IMR-90 (cell line): Measurements from ENCODE around the gene SLC9A6. TPM values are rescaled to one million over a fixed set of nuclear protein-coding genes. Genes with fewer than 3 reads are reported as not detected.

Experiments
- ATAC-seq: fragments of 200-7000 bp; cut with Tn5 transposase; 2 replicates; pipeline ENCODE4 v1.9.1; 2020; ENCODE audit warnings: low read depth, mild to moderate bottlenecking, moderate library complexity
- BruUV-seq: library from RNA; stranded (reverse); fragments of 400-500 nt; replicated peaks from 2 replicates; lab custom pipeline; 2021; lab: Mats Ljungman, UMichigan
- CTCF ChIA-PET: fragments of 300-600 bp; formaldehyde crosslinking; extraction: SDS; loops from one replicate; lab custom pipeline; 2021; ENCODE audit warnings: antibody characterized with exemption; lab: Yijun Ruan, JAX
- POLR2A ChIA-PET: fragments of 300-600 bp; sonication (Branson Sonifier 250); formaldehyde crosslinking; loops from one replicate; lab custom pipeline; 2022; ENCODE audit warnings: antibody characterized with exemption; ENCODE audit not compliant: unreplicated experiment; lab: Charles Lee
- DNase-seq: peaks from one replicate; pipeline ENCODE4 v3.0.0; 2013
- H2AFZ ChIP-seq: replicated peaks from 2 replicates; pipeline ENCODE3; 2013; ENCODE audit warnings: low read length, mild to moderate bottlenecking; ENCODE audit not compliant: poor library complexity
- H2AK5ac ChIP-seq: 2 replicates; pipeline ENCODE4 v1.6.1; 2013; ENCODE audit warnings: low read depth, low read length, inconsistent platforms
- H2AK9ac ChIP-seq: replicated peaks from 2 replicates; pipeline ENCODE3; 2013; ENCODE audit warnings: mild to moderate bottlenecking, low read depth, low read length, moderate library complexity; ENCODE audit not compliant: poor library complexity
- H2BK120ac ChIP-seq: 2 replicates; pipeline ENCODE4 v1.6.1; 2013; ENCODE audit warnings: low read depth, low read length, inconsistent platforms
- H2BK15ac ChIP-seq: 3 replicates; pipeline ENCODE4 v1.6.1; 2013; ENCODE audit warnings: low read depth, low read length, inconsistent platforms
- H2BK20ac ChIP-seq: 2 replicates; pipeline ENCODE4 v1.6.1; 2013; ENCODE audit warnings: low read depth, mild to moderate bottlenecking, inconsistent platforms, low read length, moderate library complexity
- H2BK5ac ChIP-seq: 2 replicates; pipeline ENCODE4 v1.6.1; 2013; ENCODE audit warnings: mild to moderate bottlenecking, low read depth, low read length, inconsistent platforms; ENCODE audit not compliant: poor library complexity, severe bottlenecking
- H3K14ac ChIP-seq: replicated peaks from 2 replicates; pipeline ENCODE4 v1.6.1; 2013; ENCODE audit warnings: low read depth, low read length, inconsistent platforms
- H3K18ac ChIP-seq: 2 replicates; pipeline ENCODE4 v1.6.1; 2013; ENCODE audit warnings: low read depth, low read length, control low read depth
- H3K23ac ChIP-seq: 2 replicates; pipeline ENCODE4 v1.6.1; 2013; ENCODE audit warnings: low read depth, low read length, inconsistent platforms
- H3K27ac ChIP-seq: 2 replicates; pipeline ENCODE4 v1.5.1; 2013; ENCODE audit warnings: mild to moderate bottlenecking, control low read depth, low read length; ENCODE audit not compliant: insufficient read depth
- H3K27me3 ChIP-seq: 2 replicates; pipeline ENCODE4 v1.6.1; 2013; ENCODE audit warnings: low read length; ENCODE audit not compliant: control insufficient read depth, insufficient read depth
- H3K36me3 ChIP-seq: 2 replicates; pipeline ENCODE4 v1.6.1; 2013; ENCODE audit warnings: low read length, mixed read lengths; ENCODE audit not compliant: control insufficient read depth, insufficient read depth
- H3K4ac ChIP-seq: 2 replicates; pipeline ENCODE4 v1.6.1; 2013; ENCODE audit warnings: low read depth, low read length, inconsistent platforms
- H3K4me1 ChIP-seq: 2 replicates; pipeline ENCODE4 v1.6.1; 2013; ENCODE audit warnings: low read length, mixed read lengths; ENCODE audit not compliant: control insufficient read depth, insufficient read depth
- H3K4me2 ChIP-seq: 2 replicates; pipeline ENCODE4 v1.6.1; 2013; ENCODE audit warnings: low read depth, mild to moderate bottlenecking, control low read depth, low read length, moderate library complexity
- H3K4me3 ChIP-seq: 2 replicates; pipeline ENCODE4 v1.5.1; 2013; ENCODE audit warnings: low read depth, mild to moderate bottlenecking, control low read depth, low read length, moderate library complexity; ENCODE audit not compliant: insufficient read depth
- H3K56ac ChIP-seq: 2 replicates; pipeline ENCODE4 v1.6.1; 2013; ENCODE audit warnings: low read length, inconsistent platforms; ENCODE audit not compliant: insufficient read depth; ENCODE audit errors: extremely low read depth
- H3K79me1 ChIP-seq, 2 experiments: 2 replicates each; pipeline ENCODE4 v1.6.1; 2013; ENCODE audit warnings: low read length in 2 of 2, inconsistent platforms in 1 of 2, low read depth in 1 of 2
- H3K9ac ChIP-seq: 2 replicates; pipeline ENCODE4 v1.6.1; 2013; ENCODE audit warnings: low read depth, low read length, control low read depth
- H3K9me1 ChIP-seq: 2 replicates; pipeline ENCODE4 v1.6.1; 2013; ENCODE audit warnings: low read length, inconsistent platforms; ENCODE audit not compliant: insufficient read depth
- H3K9me3 ChIP-seq: 2 replicates; pipeline ENCODE4 v1.6.1; 2013; ENCODE audit warnings: low read length; ENCODE audit not compliant: control insufficient read depth, insufficient read depth
- H4K20me1 ChIP-seq: 2 replicates; pipeline ENCODE4 v1.6.1; 2013; ENCODE audit warnings: low read length, inconsistent platforms; ENCODE audit not compliant: insufficient read depth
- H4K5ac ChIP-seq: 2 replicates; pipeline ENCODE4 v1.6.1; 2013; ENCODE audit warnings: mild to moderate bottlenecking, low read depth, low read length, control low read depth
- H4K8ac ChIP-seq, 2 experiments: 2 replicates each; pipeline ENCODE4 v1.6.1; 2013; ENCODE audit warnings: low read depth in 2 of 2, low read length in 2 of 2, control low read depth in 1 of 2, inconsistent platforms in 1 of 2
- H4K91ac ChIP-seq: 2 replicates; pipeline ENCODE4 v1.6.1; 2013; ENCODE audit warnings: low read depth, low read length, inconsistent platforms; ENCODE audit not compliant: insufficient read depth
- BHLHE40 ChIP-seq: fragments of 150-350 bp; IDR thresholded peaks from 2 replicates; pipeline ENCODE4 v1.6.1; 2016; ENCODE audit warnings: mild to moderate bottlenecking, low read depth, low read length
- CEBPB ChIP-seq: IDR thresholded peaks from 2 replicates; pipeline ENCODE4 v1.6.1; 2012; ENCODE audit warnings: low read depth, low read length, improper control_type of control experiment
- CHD1 ChIP-seq: IDR thresholded peaks from 2 replicates; pipeline ENCODE4 v1.6.1; 2012; ENCODE audit warnings: low read depth, low read length, improper control_type of control experiment
- CTCF ChIP-seq: conservative IDR thresholded peaks from 2 replicates; pipeline ENCODE4 v1.5.1; 2012; ENCODE audit warnings: mild to moderate bottlenecking, low read depth, low read length, improper control_type of control experiment
- ELK1 ChIP-seq: fragments of 150-350 bp; IDR thresholded peaks from 2 replicates; pipeline ENCODE4 v1.6.1; 2016; ENCODE audit warnings: low read depth, mild to moderate bottlenecking, low read length, moderate library complexity, borderline replicate concordance
- FOS ChIP-seq: fragments of 150-350 bp; IDR thresholded peaks from 2 replicates; pipeline ENCODE4 v1.6.1; 2016; ENCODE audit warnings: low read depth, low read length
- MAZ ChIP-seq: IDR thresholded peaks from 2 replicates; pipeline ENCODE4 v1.6.1; 2012; ENCODE audit warnings: low read depth, mild to moderate bottlenecking, low read length, improper control_type of control experiment, moderate library complexity, borderline replicate concordance
- MXI1 ChIP-seq: IDR thresholded peaks from 2 replicates; pipeline ENCODE4 v1.6.1; 2012; ENCODE audit warnings: low read depth, mild to moderate bottlenecking, low read length, moderate library complexity, borderline replicate concordance
- NFE2L2 ChIP-seq: fragments of 150-350 bp; IDR thresholded peaks from 2 replicates; pipeline ENCODE4 v1.6.1; 2016; ENCODE audit warnings: low read depth, mild to moderate bottlenecking, low read length
- POLR2A ChIP-seq: IDR thresholded peaks from 2 replicates; pipeline ENCODE4 v1.6.1; 2012; ENCODE audit warnings: mild to moderate bottlenecking, low read depth, low read length
- RAD21 ChIP-seq: IDR thresholded peaks from 2 replicates; pipeline ENCODE4 v1.6.1; 2012; ENCODE audit warnings: low read length, improper control_type of control experiment
- RFX5 ChIP-seq: IDR thresholded peaks from 2 replicates; pipeline ENCODE4 v1.8.0; 2012; ENCODE audit warnings: low read depth, mild to moderate bottlenecking, low read length, moderate library complexity
- SMC3 ChIP-seq: fragments of 150-350 bp; IDR thresholded peaks from 2 replicates; pipeline ENCODE4 v1.6.1; 2016; ENCODE audit warnings: low read depth, mild to moderate bottlenecking, antibody characterized with exemption, low read length, moderate library complexity
- WGBS, 2 experiments: methylation state at CpG; one replicate each; pipeline versions ENCODE4 v1.1.5 to v1.1.7; 2013; ENCODE audit warnings: missing lambda C conversion rate in 2 of 2; ENCODE audit not compliant: insufficient read length in 1 of 2; ENCODE audit errors: extremely low coverage in 2 of 2; 5-methylcytosine and 5-hydroxymethylcytosine counted together
- dilution Hi-C: fragments of 300-500 bp; cut with HindIII; formaldehyde crosslinking; loops from one replicate; pipeline ENCODE4 v1.14.3; 2018; ENCODE audit warnings: low sequenced_read_pairs; ENCODE audit not compliant: unreplicated experiment
- in situ Hi-C: fragments of 300-500 bp; cut with MboI; formaldehyde crosslinking; loops from 3 replicates; pipeline ENCODE4 v1.14.3; 2019; ENCODE audit warnings: low sequenced_read_pairs, inconsistent platforms, mixed read lengths
- intact Hi-C: fragments of 100-400 bp; cut with micrococcal nuclease; formaldehyde crosslinking; loops from 2 replicates; pipeline ENCODE4 v1.10.0; 2022
- polyA plus RNA-seq, 3 experiments: library from polyadenylated mRNA; depleted of rRNA; stranded (reverse); fragments of >200 nt; gene quantifications; 2 replicates each; pipeline ENCODE4 v1.2.3, GENCODE V29; 2012; ENCODE audit warnings: low replicate concordance in 1 of 3
- total RNA-seq: library from RNA; depleted of rRNA; stranded (reverse); fragments of >200 nt; gene quantifications from 2 replicates; pipeline ENCODE4 v1.2.3, GENCODE V29; 2012

SLC9A6 gene
- total and polyA plus RNA-seq, 2 of the 4 experiments (the other 2 are of a cell fraction), result 6.9 to 19.0 TPM

- Histone ChIP-seq H3K56ac (no peak overlapping the region), H3K27ac (peak overlapping the region; percentile 11; the same call in 1 of the 2 replicates), H3K79me1 (peaks cover 0 to 7% of the 10 kb centered on the region in 2 experiments; a peak in 1 of 4 replicates), H3K23ac (no peak overlapping the region), H3K4me1 (peaks cover 2% of the 10 kb centered on the region; the same call in 1 of the 2 replicates), H4K91ac (no peak overlapping the region), H3K14ac (no peak overlapping the region), H2BK120ac (no peak overlapping the region), H4K8ac (no peak overlapping the region), H3K18ac (no peak overlapping the region), H2BK20ac (no peak overlapping the region), H2AK5ac (no peak overlapping the region), H4K5ac (no peak overlapping the region), H3K9me1 (no peaks in the 10 kb centered on the region), H3K36me3 (no peaks in the 10 kb centered on the region), H3K27me3 (no peaks in the 10 kb centered on the region), H4K20me1 (no peaks in the 10 kb centered on the region), H3K4me2 (peak overlapping the region; percentile 86), H2AFZ (peak overlapping the region; percentile 90), H2BK15ac (no peak overlapping the region), H3K9me3 (no peaks in the 10 kb centered on the region), H3K4ac (no peak overlapping the region; the same call in 1 of the 2 replicates), H2AK9ac (no peak overlapping the region), H3K9ac (peak overlapping the region; percentile 64), H2BK5ac (no peak overlapping the region), H3K4me3 (peak overlapping the region; percentile 87)
- no TSS peak for BruUV-seq
- no CpG with 5 or more reads among the region's 15 CpGs for WGBS, 2 experiments
- ATAC-seq, result no peak; the same call in 1 of the 2 replicates
- dilution Hi-C loops (no loop called here), intact Hi-C loops (no loop called here), in situ Hi-C loops (loop anchor here (25.0 kb wide), 1 partner anchor 501 kb away; the partner anchor contains the start of genes BRS3 and HTATSF1)
- CTCF ChIA-PET, result no interaction called here
- POLR2A ChIA-PET, result no interaction called here
- no peak for TF ChIP-seq NFE2L2
- no peak for TF ChIP-seq RAD21
- no peak for TF ChIP-seq MXI1
- TF ChIP-seq FOS, result no peak
- TF ChIP-seq POLR2A, result no peak
- no peak for TF ChIP-seq ELK1
- TF ChIP-seq MAZ, result no peak
- no peak for TF ChIP-seq RFX5
- TF ChIP-seq CHD1, result no peak
- TF ChIP-seq CTCF, result no peak
- no peak for TF ChIP-seq CEBPB
- TF ChIP-seq SMC3, result no peak
- TF ChIP-seq BHLHE40, result no peak
- DNase-seq, result no peak
Measured at GRCh38 chrX:135985973-135986310, 707 bp downstream of the SLC9A6 start.
